ENCODE data around the gene DLG2. TPM values are rescaled to one million over a fixed set of nuclear protein-coding genes. Genes with fewer than 3 reads are reported as not detected.
A peak's percentile ranks its signal among the peaks of the same experiment; 100 is the strongest.

The DLG2 gene
- total RNA-seq, 1 donor from 2014 or later = 5.9 TPM

DNA sequence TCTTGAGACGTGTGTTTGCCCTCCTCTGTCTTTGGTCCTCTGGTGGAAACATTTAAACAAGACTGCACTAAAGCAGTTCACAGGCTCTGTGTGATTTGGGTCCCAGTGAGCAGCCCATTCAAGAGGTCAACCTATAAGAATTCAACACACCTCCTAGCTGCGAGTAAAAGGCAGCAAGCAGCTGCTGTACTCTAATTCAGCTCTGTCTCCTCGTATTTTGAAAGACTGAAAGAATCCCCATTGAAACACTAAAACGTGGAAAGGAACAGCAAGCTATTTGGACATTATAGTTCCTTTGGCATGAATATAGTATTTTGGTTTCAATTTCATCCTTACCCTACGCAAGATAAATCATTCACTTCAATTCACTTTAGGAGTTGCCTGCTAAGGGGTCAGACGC is 1046.7 kb downstream of the DLG2 start:
- no peak overlapping the region for H3K4me3 Mint-ChIP-seq
- no peaks in the 10 kb centered on the region for H3K4me1 Mint-ChIP-seq (ENCODE audit: unreplicated experiment)
- DNase-seq (ENCODE audit: extremely low spot score, unreplicated experiment) = no peak
- H3K36me3 Mint-ChIP-seq = no peaks in the 10 kb centered on the region
- TF ChIP-seq, protein P1, sequence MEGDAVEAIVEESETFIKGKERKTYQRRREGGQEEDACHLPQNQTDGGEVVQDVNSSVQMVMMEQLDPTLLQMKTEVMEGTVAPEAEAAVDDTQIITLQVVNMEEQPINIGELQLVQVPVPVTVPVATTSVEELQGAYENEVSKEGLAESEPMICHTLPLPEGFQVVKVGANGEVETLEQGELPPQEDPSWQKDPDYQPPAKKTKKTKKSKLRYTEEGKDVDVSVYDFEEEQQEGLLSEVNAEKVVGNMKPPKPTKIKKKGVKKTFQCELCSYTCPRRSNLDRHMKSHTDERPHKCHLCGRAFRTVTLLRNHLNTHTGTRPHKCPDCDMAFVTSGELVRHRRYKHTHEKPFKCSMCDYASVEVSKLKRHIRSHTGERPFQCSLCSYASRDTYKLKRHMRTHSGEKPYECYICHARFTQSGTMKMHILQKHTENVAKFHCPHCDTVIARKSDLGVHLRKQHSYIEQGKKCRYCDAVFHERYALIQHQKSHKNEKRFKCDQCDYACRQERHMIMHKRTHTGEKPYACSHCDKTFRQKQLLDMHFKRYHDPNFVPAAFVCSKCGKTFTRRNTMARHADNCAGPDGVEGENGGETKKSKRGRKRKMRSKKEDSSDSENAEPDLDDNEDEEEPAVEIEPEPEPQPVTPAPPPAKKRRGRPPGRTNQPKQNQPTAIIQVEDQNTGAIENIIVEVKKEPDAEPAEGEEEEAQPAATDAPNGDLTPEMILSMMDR (conservative IDR thresholded peaks at IDR 0.05) = no peak
- no peaks in the 10 kb centered on the region for H3K9me3 Mint-ChIP-seq
- no peak overlapping the region for H3K27ac Mint-ChIP-seq
- H3K27me3 Mint-ChIP-seq = peaks cover 3% of the 10 kb centered on the region

GRCh38 chr11:84573868-84574267 is 1053.3 kb downstream of the DLG2 start:
- H3K4me1 Mint-ChIP-seq (ENCODE audit: unreplicated experiment) = no peaks in the 10 kb centered on the region
- TF ChIP-seq, protein P1 (conservative IDR thresholded peaks at IDR 0.05) = no peak
- H3K4me3 Mint-ChIP-seq = no peak overlapping the region
- DNase-seq (ENCODE audit: extremely low spot score, unreplicated experiment) = no peak
- H3K27ac Mint-ChIP-seq = no peak overlapping the region
- no peaks in the 10 kb centered on the region for H3K9me3 Mint-ChIP-seq
- no peaks in the 10 kb centered on the region for H3K36me3 Mint-ChIP-seq
- peaks cover 2% of the 10 kb centered on the region for H3K27me3 Mint-ChIP-seq

GRCh38 chr11:84566671-84567070 is 1060.5 kb downstream of the DLG2 start:
- H3K9me3 Mint-ChIP-seq = no peaks in the 10 kb centered on the region
- TF ChIP-seq, protein P1 (conservative IDR thresholded peaks at IDR 0.05) = no peak
- no peaks in the 10 kb centered on the region for H3K36me3 Mint-ChIP-seq
- H3K4me1 Mint-ChIP-seq (ENCODE audit: unreplicated experiment) = peaks cover 5% of the 10 kb centered on the region
- H3K27me3 Mint-ChIP-seq = peaks cover 2% of the 10 kb centered on the region
- H3K4me3 Mint-ChIP-seq = no peak overlapping the region
- DNase-seq (ENCODE audit: extremely low spot score, unreplicated experiment) = no peak
- H3K27ac Mint-ChIP-seq = no peak overlapping the region

- Mint-ChIP-seq H3K27me3 (no peaks in the 10 kb centered on the region), H3K9me3 (no peaks in the 10 kb centered on the region), H3K27ac (no peak overlapping the region), H3K4me1 (ENCODE audit: unreplicated experiment) (peaks cover 5% of the 10 kb centered on the region), H3K4me3 (no peak overlapping the region), H3K36me3 (no peaks in the 10 kb centered on the region)
- TF ChIP-seq, protein P1 (conservative IDR thresholded peaks at IDR 0.05) = peak; percentile 17
- DNase-seq (ENCODE audit: extremely low spot score, unreplicated experiment) = no peak
Measured at GRCh38 chr11:84564867-84565184, 1062.3 kb downstream of the DLG2 start.

- Mint-ChIP-seq H3K36me3 (no peaks in the 10 kb centered on the region), H3K4me1 (ENCODE audit: unreplicated experiment) (peaks cover 5% of the 10 kb centered on the region), H3K27ac (no peak overlapping the region), H3K27me3 (no peaks in the 10 kb centered on the region), H3K9me3 (no peaks in the 10 kb centered on the region), H3K4me3 (no peak overlapping the region)
- no peak for DNase-seq (ENCODE audit: extremely low spot score, unreplicated experiment)
- TF ChIP-seq, protein P1 (conservative IDR thresholded peaks at IDR 0.05) = peak; percentile 91
Measured at GRCh38 chr11:84564180-84564866, 1062.8 kb downstream of the DLG2 start.

DNA sequence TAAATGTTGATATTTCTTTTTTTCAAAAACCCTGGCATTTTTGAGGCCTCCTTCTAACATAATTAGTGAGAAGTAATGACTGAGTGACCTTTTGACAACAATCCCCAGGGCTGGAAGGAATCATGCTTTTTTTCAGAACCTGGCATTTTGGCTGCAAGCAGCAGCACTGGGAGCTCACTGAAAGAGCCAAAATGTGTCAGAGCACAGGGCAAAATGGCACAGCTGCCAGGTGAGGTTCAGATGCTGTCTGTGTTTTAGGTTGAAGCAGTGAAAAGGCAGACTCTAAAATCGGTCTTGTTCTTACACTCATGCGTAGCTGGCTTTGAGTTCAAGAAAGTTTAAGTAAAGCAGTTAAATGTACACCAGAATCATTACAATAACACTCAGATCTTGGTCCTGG is 1063.8 kb downstream of the DLG2 start:
- H3K27ac Mint-ChIP-seq = no peak overlapping the region
- no peak overlapping the region for H3K4me3 Mint-ChIP-seq
- no peaks in the 10 kb centered on the region for H3K27me3 Mint-ChIP-seq

More for the DNA sequence above, 1063.8 kb downstream of the DLG2 start:
- TF ChIP-seq, protein P1 (conservative IDR thresholded peaks at IDR 0.05) = no peak
- no peak for DNase-seq (ENCODE audit: extremely low spot score, unreplicated experiment)
- Mint-ChIP-seq H3K36me3 (no peaks in the 10 kb centered on the region), H3K4me1 (ENCODE audit: unreplicated experiment) (peaks cover 5% of the 10 kb centered on the region), H3K9me3 (no peaks in the 10 kb centered on the region)
